Effector CD8-positive, alpha-beta T cell (primary cell): ENCODE data around the gene SLC48A1.
"Not testable (repeated sequence)": the region's sequence is repeated elsewhere in the genome, so short reads cannot be mapped to it uniquely, and the experiment has no call there.

Source experiments
- DNase-seq: peaks from one replicate; lab custom pipeline; 2025; lab: John Stamatoyannopoulos, UW

Gene SLC48A1

DNA sequence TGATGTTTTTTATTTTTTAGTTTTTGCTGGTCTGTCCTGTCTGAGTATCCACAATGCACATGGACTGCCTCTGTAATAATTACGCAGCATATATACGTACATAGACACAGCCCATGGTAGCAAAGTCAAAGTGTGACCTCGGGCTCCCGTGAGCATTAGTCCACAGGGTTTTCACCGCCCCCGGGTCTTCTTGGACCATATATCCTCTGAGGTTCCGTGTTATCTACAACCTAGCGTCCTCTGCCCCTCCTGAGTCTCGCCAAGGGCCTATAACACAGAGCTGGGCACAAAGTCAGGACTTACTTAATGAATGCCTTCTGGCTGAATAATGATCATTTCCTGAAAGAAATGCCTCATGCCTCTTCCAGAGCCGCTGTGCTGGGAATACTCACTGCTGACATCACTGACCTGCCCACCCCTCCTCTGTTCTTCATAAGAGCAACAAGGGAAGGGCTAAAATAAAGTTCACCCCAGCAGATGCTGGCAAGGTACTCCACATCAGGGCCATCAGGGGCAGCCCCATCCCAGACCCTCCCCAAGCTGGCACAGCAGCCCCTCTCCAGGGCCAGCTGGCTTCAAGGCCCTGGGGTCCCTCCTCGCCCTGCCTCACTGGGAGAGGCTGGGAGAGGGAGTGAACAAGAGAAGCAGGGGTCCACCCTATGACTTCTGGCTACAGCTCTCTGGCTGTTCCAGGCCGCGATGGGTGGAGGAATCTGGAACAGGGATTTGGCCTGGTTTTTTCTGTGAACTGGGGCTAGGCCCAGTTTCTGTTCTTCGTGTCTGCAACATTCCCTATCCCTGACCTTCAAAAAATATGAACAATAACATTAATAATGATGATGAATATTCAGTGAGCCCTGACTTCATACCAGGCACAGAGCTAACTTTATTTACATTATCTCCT, 38.8 kb downstream of the SLC48A1 start:
- no peak for DNase-seq

DNA sequence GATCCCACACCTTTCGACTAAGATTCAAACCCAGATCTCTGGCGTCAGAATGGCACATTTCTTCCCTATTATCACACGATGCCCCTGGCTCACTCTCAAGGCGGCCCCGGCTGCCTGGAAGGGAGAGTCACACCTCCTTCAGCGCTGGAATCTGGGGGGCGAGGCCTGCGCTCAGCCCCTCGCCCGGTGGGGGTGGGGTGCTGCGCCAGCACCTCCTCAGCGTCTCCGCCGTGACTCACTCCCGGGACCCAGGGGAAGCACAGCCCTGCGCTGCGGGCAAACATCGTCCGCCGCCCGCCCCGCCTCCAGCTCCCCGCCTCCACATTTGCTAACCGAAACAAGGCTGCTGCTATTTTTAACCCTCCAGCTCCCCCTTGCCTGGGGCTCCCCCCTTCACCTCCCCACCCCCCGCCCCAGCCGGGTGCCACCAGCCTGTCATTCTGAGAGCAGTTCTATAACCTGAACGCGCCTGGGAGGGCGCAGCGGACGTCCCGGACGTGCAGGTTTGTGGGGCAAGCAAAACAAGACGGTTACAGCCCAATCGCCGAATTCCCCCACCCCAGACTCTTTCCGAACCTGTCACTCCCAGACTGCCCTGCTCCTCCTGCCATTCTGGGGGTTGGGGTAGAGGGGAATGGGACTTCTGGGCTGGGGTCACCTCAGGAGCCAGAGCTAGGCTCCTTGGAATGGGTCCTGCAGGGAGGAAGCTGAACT, 39.9 kb downstream of the SLC48A1 start:
- peak; percentile 84 for DNase-seq

DNA sequence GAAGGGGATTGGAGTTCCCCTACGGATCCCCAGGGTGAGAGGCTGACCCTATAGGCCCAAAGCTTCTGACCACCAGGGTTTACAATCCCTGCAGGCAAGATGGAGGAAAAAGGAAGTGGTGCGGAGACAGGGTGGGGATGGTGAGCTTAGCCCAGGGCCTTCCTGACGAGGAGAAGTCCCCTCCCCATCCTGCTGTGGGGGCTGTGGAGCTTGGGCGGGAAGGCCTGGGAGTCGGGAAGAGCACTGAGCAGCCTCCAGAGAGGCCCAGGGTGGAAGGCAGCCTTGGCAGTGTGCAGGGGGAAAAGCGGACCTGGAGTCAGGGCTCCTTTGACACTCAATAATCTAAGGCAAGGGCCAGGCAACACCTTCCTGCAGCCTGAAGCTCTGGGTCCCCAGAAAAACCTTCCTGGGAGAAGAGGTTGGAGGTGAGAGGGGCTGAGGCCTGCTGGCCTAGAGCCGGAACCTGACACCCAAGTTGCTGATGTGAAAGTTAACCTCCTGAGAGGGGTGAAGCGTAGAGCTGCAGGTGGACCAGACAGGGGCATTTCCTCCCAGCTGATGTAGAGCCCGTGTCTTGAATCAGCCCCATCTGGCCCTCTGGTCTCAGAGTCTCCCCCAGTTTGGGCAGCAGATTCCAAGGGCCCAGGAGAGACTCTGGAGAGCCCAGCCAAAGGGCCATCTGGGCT, 40.6 kb downstream of the SLC48A1 start:
- DNase-seq = no peak

DNA sequence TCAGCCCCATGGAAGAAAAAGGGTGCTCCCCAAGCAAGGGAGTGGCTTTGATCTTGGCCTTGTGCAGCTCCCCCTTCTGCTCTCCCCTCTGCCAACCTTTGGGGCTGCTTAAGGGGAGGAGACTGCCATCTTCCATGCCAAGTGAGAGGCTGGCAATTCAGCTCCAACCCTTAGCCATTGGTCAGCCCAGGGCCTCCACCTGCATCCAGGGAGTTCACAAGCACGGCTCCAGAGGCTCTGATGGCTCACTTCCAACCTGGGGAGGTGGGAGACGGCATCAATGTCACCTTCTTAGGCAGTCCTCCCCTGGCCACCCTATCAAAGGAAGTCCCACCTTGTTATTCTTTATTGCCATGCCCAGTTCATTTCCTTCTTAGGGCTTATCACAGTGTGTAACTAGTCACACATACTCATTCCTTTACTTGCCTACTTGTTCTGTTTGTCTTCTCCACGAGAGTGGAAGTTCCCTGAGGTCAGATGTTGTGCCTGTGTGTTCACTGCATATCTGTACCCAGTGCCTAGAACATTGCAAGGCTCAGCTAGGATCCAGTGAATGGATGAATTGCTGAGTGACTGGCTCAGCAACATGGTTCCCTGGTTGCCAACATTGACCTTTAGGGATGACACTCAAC, 41.6 kb downstream of the SLC48A1 start:
- DNase-seq = no peak

DNA sequence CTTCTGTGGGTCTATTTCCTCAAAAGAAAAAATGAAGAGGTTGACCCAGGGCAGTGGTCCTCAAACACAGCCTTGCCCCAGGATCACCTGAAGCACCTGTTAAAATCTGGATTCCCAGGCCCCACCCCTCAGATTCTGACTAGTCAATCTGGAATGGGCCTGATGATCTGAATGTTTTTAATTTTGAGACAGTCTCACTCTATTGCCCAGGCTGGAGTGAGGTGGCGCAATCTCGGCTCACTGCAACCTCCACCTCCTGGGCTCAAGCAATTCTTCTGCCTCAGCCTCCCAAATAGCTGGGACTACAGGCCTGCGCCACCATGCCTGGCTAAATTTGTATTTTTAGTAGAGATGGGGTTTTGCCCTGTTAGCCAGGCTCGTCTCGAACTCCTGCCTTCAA, 42.4 kb downstream of the SLC48A1 start:
- DNase-seq = not testable (repeated sequence)

DNA sequence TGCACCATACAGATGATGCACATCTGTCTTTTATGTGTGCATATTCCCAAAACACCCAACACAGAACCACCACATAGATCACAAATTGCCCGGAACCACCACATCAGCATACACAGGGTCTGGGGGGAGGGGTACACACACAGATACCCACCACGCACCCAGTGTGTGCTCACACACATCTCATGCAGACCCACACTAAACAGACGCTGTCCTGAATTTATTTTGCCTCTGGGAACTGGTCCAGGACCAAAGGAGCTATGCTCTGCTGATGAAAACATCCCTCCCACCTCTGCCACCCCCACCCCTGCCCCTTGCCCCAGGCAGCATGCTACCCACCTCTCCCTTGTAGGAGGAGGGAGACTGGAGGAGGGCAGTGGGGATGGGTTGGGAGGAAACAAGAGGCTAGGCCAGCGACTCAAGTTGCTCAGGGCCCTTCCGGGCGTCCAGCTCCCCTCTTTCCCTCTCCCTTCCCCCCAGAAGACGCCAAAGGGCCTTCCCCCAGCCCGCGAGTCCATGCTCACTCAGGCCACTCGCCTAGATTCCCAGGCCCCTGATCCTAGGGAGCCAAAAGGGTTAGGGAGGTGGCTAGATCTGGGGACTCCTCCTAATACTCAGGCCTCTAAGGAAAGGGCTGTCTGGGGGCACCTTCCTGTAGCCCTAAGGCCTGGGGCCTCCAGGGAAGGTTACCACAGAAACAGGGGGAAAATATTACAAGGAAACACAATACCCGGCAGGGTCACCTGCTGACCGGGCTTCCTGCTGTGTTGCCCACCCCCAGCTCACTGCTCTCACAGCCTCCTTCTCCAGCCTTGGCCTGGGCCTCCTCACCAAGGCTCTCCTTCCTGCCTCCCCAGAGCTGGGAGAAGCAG, 43.6 kb downstream of the SLC48A1 start:
- DNase-seq = no peak

DNA sequence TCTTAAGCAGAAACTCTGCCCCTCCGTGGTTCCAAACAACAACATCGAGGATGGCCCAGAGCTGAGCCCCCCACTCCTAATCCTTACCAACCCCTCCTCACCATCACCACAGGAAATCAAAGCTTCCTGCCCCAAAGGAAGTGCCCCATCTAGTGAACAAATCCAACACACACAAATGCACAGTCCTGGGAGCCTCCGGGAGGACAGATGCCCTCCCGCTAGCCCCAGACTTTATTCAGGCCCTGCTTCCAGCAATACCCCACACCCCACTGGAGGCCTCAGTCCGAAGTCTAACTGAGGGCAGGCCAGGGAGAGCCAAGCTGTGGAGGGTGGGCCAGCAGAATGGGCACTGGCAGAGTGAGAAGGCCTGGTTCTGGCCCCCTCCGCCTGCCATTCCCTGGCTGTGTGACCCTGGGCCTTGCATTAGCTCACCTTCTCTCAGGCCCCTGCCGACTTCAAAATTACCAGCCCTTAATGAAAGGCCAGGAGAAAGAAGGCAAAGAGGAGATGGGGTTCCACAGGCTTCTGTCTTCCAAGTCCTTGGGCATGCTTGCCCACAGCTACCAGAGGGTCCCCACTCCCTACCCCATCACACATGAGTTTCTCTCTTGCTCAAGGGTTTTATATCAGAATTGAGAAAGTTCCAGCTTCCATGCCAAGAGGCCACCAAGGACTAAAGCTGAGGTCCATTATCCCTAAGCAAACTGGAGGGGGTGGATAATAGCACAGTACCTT, 44.4 kb downstream of the SLC48A1 start:
- DNase-seq = no peak

DNA sequence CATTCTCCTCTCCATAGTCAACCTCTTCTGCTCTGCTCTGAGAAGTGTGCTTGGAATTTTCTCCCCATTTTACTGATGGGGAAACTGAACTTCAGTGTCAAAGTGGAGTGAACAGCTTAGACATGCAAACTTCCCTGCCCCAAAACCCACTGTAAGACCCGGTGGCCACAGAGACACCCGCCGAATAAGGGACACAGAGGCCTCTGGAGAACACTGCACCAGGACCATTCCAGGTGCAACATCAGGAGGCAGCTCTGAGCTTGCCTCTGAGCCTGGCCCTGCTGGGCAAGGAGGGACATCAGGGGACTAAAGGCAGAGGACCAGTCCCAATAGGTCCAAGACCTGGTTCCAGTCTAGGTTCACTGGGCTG, 45.0 kb downstream of the SLC48A1 start:
- DNase-seq = no peak

DNA sequence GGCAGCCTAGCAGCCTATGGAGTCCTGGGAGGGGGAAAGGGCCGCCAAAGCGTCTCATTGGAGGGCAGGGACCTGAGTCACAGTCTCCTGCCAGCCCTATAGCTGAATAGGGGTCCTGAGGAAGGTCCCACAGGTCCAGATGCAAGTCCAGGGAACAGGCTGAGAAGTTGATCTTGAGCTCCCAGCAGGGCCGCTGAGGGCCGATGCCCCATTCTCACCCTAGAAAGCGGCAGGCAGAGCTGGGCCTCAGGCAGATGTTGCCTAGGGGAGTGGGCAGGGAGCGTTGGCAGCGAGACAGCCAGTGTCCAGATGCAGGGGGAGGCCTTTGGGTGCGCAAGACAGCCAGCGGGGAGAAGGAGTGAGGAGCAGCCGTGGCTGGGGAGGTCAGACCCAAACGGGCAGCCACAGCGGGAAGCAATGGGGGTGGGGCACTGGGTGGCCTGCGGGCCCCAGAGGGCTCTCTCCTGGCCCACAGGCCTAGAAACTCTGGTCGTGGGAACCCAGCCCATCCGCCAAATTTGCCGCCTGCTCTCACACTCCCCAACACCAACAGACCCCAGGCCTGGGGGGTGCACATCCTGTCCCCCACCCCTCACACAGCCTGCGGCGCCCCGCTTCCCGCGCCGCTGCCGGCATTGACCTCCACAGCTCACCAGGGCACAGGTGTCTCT, 45.6 kb downstream of the SLC48A1 start:
- DNase-seq = no peak

DNA sequence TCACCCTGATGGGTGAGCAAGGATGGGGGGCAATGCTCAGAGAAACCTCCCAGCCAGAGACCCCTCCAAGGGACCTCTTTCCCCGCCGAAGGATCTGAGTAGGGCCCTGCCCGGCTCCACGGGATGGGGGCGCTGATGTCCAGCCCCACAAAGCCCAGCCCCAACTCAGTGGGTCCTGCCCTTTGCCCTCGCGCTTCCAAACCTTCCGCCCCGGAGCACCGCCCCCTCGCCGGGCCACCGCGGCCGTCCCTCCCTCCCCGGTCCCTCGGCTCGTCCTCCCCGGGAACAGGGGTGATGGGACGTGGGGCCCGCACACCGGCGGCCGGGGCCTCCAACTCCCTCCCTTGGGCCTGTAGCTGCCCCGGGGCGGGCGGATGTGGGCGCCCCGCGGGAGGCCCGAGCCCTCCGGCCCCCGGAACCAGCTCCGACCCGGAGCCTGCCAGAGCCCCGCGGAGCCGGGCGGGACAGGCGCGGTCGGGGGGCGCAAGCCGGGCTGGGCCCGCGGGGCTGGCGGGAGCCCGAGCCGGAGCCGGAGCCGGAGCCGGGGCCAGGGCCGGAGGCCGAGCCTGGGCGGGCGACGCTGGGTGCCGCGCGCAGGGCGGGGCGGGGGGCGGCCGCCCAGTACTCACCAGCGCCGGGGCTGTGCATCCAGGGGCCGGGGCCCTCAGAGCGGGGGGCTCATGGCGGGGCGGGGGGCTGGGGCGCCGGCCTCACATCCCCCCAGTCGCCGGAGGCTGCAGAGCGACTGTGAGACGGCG, 46.3 kb downstream of the SLC48A1 start:
- DNase-seq = no peak

DNA sequence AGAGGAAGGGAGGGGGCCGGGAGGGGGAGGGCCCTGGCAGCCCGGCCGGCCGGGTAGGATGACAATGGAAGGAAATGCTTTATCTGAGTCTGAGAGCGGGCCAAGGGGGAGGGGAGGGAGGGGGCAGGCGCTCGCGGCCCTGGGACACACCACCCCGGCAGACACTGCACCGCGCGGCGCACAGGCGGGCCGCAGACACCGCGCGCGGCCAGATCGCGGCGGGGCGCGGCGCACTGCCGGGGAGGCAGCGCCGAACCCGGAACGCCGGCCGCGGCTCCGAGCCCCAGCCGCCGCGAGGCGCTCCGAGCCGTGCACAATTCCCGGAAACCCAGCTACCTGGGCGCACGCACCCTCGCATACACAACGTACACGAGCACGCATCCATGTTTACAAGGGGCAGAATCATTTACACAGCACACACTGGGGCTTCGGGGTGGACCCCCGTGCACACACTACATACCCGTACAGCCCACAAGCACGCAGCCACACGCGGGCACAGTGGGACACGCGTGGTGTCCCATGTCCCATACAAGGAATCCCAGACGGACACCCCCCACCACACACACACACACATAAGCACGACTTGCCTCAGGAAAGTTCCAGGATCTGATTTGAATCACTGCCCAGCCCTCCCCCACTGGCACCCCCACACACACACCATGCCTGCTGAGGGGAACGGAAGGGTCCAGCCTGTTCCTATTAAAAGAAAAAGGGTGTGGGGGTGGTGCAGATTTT, 47.0 kb downstream of the SLC48A1 start, which contains the start of gene HDAC7:
HDAC7 (minus strand) TSS at position 8 of the 735 bp plus-strand sequence. CDS start 118 bp downstream, outside the sequence.
- peak; percentile 42 for DNase-seq

DNA sequence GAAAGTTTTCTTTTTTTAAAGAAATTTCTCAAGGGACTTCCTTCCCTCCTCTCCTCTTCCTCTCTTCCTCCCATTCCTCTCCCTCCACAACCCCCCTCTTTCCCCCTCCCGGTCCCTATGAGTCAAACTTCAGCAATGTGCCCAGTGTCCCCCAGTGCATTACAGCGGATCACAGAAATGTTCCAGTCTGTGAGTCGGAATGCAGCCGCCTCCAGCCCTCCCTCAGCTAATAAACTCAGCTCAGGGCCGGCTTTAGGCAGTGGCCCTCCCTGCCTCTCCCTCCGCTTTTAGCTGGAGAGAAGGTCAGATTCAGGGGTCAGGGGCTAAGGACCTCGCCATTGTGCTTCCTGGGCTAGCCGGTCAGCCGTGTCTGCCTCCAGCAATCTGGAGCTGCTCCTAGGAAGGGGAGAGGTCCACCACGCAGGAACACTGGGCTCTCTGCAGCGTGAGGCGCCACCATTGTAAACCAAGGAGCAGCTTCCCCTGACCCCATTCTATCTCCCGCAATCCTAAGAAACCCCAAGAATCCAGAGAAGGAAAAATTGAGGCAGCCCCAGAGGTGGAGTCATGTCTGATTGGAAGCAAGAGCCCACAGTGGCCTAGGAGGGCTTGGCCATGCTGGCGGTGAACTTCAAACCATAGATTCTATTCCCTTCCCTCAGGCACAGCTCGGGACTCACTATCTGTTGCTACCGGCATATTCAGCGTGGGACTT, 47.8 kb downstream of the SLC48A1 start:
- DNase-seq = no peak

DNA sequence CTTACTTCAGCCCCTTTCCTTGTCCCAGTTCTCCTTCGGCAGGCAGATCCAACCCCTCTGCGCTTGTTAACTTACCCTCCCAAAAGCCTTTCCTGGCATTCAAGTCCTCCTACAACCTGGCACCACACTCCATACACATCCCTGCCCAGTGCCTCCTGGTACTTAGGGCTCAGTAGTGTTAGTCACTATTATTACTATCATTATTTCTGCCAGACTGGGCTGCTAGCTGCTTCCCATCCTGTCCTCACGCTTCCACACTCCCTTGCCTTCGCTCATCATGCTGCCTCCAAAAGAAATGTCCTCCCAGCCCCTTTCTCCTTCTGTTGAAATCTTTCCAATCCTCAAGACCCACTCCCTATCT, 48.3 kb downstream of the SLC48A1 start:
- DNase-seq = no peak

DNA sequence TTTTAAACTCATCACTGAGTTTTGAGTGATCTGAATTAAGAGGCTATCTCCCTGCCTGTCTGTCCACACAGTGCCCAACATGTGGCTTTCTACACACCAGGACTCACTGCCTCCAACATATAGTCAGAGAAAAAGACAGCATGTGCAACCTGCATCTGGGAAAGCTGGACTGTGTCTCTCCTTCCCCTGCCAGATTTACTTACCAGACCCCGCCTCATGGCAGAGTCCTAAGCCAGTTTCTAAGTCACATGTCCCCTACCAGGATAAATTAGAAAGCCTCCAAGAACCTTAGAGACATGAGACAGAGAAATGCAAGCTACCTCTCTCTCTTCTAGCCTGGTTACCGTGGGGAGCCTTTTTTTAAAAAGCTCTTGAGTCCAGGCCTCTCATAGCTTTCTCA, 49.4 kb downstream of the SLC48A1 start:
- DNase-seq = no peak

DNA sequence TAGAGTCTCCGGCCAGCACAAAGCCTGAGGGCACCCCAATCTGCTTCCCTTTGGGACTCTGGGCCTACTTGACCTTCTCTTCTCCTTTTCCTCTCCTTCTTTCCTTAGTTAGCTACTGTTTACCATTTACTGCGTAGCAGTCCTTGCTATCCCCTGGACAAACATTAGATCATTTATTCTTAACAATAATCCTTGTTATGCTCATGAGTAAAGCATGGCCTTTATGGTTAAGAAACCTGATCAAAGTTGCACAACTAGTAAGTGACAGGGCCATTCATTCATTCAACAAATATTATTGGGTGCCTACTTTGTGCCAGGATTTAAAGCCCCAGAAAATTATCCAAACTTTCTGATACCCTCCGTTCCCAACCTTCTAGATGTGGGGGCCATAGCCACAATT, 49.8 kb downstream of the SLC48A1 start:
- no peak for DNase-seq

DNA sequence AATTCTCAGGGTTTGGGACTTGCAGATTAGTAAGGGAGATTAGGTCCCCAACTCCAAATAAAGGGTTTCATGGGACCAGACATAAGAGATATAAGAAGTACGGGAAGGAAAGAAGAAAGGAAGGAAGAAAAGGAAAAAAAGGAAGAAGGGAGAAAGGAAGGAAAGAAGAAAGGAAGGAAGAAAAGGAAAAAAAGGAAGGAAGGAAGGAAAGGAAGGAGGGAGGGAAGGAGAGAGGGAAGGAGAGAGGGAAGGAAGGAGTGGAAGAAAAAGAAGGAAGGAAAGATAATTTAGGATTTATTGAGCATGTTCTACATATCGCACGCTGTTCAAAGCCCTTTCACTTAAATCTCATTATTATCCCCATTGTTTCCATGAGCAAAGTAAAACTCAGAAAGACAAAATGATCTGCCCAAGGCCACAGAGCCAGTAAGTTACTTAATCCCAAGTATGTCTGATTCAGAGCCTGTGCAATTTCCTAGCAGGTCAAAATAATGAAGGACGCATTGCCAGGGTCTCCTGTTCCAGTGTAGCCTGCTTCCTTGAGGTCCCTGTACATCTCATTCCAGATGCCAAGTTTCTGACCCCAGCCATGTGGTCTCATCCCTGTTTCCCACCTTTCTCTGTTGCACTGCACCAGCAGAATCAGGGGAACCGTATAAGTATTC, 50.5 kb downstream of the SLC48A1 start:
- no peak for DNase-seq

DNA sequence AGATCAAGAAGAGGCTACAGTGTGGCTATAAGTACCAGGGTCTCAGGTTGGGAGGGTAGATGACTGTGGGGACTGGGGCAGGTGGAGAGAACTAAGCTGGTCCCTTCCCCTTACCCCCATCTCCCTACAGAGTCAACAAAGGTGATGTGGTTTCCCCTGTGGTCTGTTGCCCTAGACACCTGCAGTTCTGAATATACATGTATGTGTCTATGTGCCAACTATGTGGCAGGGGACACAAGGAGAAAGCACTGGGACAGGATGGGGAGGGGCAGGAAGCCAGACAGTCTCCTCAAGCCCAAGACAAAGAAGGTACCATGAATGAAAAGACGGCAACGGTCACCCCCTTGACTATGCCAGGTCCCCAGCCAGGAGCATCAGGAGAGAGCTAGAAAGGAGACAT, 51.2 kb downstream of the SLC48A1 start:
- DNase-seq = no peak
